Measurements from ENCODE around the gene LARP1.

LARP1 gene

GRCh38 chr5:154755361-154756008, at the start of gene LARP1:
TSS of gene LARP1 (plus strand) at chr5:154755377. CDS start at chr5:154755758, 381 bp downstream.
- H2AFZ ChIP-seq (ENCODE audit: low read depth, low read length), result peak within 1 kb of the TSS; percentile 83

GRCh38 chr5:154706416-154706815, 48.8 kb upstream of the LARP1 start:
- Histone ChIP-seq H2AFZ (ENCODE audit: low read depth, low read length) (no peak overlapping the region), H3K4me3 (ENCODE audit: low read length) (no peak overlapping the region), H3K9me3 (ENCODE audit: low read length) (no peaks in the 10 kb centered on the region), H3K27me3 (ENCODE audit: insufficient read depth, low read length) (no peaks in the 10 kb centered on the region), H3K36me3 (ENCODE audit: insufficient read depth, low read length) (no peaks in the 10 kb centered on the region), H3K4me1 (ENCODE audit: insufficient read depth, low read length) (no peaks in the 10 kb centered on the region)

More at GRCh38 chr5:154755361-154756008, at the start of gene LARP1:
- peaks cover 20% of the 10 kb centered on the region for H3K4me1 ChIP-seq (ENCODE audit: insufficient read depth, low read length)
- no peaks in the 10 kb centered on the region for H3K27me3 ChIP-seq (ENCODE audit: insufficient read depth, low read length)
- no peaks in the 10 kb centered on the region for H3K9me3 ChIP-seq (ENCODE audit: low read length)
- H3K36me3 ChIP-seq (ENCODE audit: insufficient read depth, low read length), result no peaks in the 10 kb centered on the region
- H3K4me3 ChIP-seq (ENCODE audit: low read length), result peak within 1 kb of the TSS; percentile 75

- Histone ChIP-seq H3K4me3 (ENCODE audit: low read length) (no peak overlapping the region), H3K36me3 (ENCODE audit: insufficient read depth, low read length) (no peaks in the 10 kb centered on the region), H3K4me1 (ENCODE audit: insufficient read depth, low read length) (no peaks in the 10 kb centered on the region), H3K9me3 (ENCODE audit: low read length) (no peaks in the 10 kb centered on the region), H2AFZ (ENCODE audit: low read depth, low read length) (no peak overlapping the region), H3K27me3 (ENCODE audit: insufficient read depth, low read length) (no peaks in the 10 kb centered on the region)
These were observed 47.5 kb upstream of the LARP1 start for GRCh38 chr5:154707641-154708040.

GRCh38 chr5:154708207-154708606, 47.0 kb upstream of the LARP1 start:
- H3K9me3 ChIP-seq (ENCODE audit: low read length), result no peaks in the 10 kb centered on the region
- no peaks in the 10 kb centered on the region for H3K27me3 ChIP-seq (ENCODE audit: insufficient read depth, low read length)
- H3K4me3 ChIP-seq (ENCODE audit: low read length), result no peak overlapping the region
- no peak overlapping the region for H2AFZ ChIP-seq (ENCODE audit: low read depth, low read length)
- H3K4me1 ChIP-seq (ENCODE audit: insufficient read depth, low read length), result no peaks in the 10 kb centered on the region
- H3K36me3 ChIP-seq (ENCODE audit: insufficient read depth, low read length), result no peaks in the 10 kb centered on the region

- Histone ChIP-seq H3K36me3 (ENCODE audit: insufficient read depth, low read length) (no peaks in the 10 kb centered on the region), H3K4me3 (ENCODE audit: low read length) (no peak overlapping the region), H2AFZ (ENCODE audit: low read depth, low read length) (no peak overlapping the region), H3K27me3 (ENCODE audit: insufficient read depth, low read length) (no peaks in the 10 kb centered on the region), H3K4me1 (ENCODE audit: insufficient read depth, low read length) (no peaks in the 10 kb centered on the region), H3K9me3 (ENCODE audit: low read length) (no peaks in the 10 kb centered on the region)
These were observed 46.3 kb upstream of the LARP1 start for GRCh38 chr5:154708846-154709245.

GRCh38 chr5:154709368-154710305, 45.5 kb upstream of the LARP1 start:
- Histone ChIP-seq H3K4me3 (ENCODE audit: low read length) (no peak overlapping the region), H3K27me3 (ENCODE audit: insufficient read depth, low read length) (no peaks in the 10 kb centered on the region), H3K36me3 (ENCODE audit: insufficient read depth, low read length) (no peaks in the 10 kb centered on the region), H3K4me1 (ENCODE audit: insufficient read depth, low read length) (no peaks in the 10 kb centered on the region), H2AFZ (ENCODE audit: low read depth, low read length) (no peak overlapping the region), H3K9me3 (ENCODE audit: low read length) (no peaks in the 10 kb centered on the region)

GRCh38 chr5:154712518-154713437, 42.4 kb upstream of the LARP1 start:
- Histone ChIP-seq H2AFZ (ENCODE audit: low read depth, low read length) (no peak overlapping the region), H3K27me3 (ENCODE audit: insufficient read depth, low read length) (no peaks in the 10 kb centered on the region), H3K36me3 (ENCODE audit: insufficient read depth, low read length) (no peaks in the 10 kb centered on the region), H3K4me3 (ENCODE audit: low read length) (no peak overlapping the region), H3K4me1 (ENCODE audit: insufficient read depth, low read length) (no peaks in the 10 kb centered on the region), H3K9me3 (ENCODE audit: low read length) (no peaks in the 10 kb centered on the region)

- no peak overlapping the region for H2AFZ ChIP-seq (ENCODE audit: low read depth, low read length)
- H3K27me3 ChIP-seq (ENCODE audit: insufficient read depth, low read length), result no peaks in the 10 kb centered on the region
- no peaks in the 10 kb centered on the region for H3K36me3 ChIP-seq (ENCODE audit: insufficient read depth, low read length)
- H3K9me3 ChIP-seq (ENCODE audit: low read length), result no peaks in the 10 kb centered on the region
- no peaks in the 10 kb centered on the region for H3K4me1 ChIP-seq (ENCODE audit: insufficient read depth, low read length)
- no peak overlapping the region for H3K4me3 ChIP-seq (ENCODE audit: low read length)
These were observed 41.5 kb upstream of the LARP1 start for GRCh38 chr5:154713615-154714125.

- no peaks in the 10 kb centered on the region for H3K36me3 ChIP-seq (ENCODE audit: insufficient read depth, low read length)
- H3K9me3 ChIP-seq (ENCODE audit: low read length), result no peaks in the 10 kb centered on the region
- H3K27me3 ChIP-seq (ENCODE audit: insufficient read depth, low read length), result no peaks in the 10 kb centered on the region
- no peaks in the 10 kb centered on the region for H3K4me1 ChIP-seq (ENCODE audit: insufficient read depth, low read length)
- no peak overlapping the region for H2AFZ ChIP-seq (ENCODE audit: low read depth, low read length)
- no peak overlapping the region for H3K4me3 ChIP-seq (ENCODE audit: low read length)
These were observed 40.8 kb upstream of the LARP1 start for GRCh38 chr5:154714266-154714986.

- no peak overlapping the region for H3K4me3 ChIP-seq (ENCODE audit: low read length)
- no peaks in the 10 kb centered on the region for H3K27me3 ChIP-seq (ENCODE audit: insufficient read depth, low read length)
- H3K4me1 ChIP-seq (ENCODE audit: insufficient read depth, low read length), result peaks cover 3% of the 10 kb centered on the region
- H2AFZ ChIP-seq (ENCODE audit: low read depth, low read length), result no peak overlapping the region
- no peaks in the 10 kb centered on the region for H3K36me3 ChIP-seq (ENCODE audit: insufficient read depth, low read length)
- no peaks in the 10 kb centered on the region for H3K9me3 ChIP-seq (ENCODE audit: low read length)
These were observed 33.6 kb upstream of the LARP1 start for GRCh38 chr5:154721481-154722058.

GRCh38 chr5:154722097-154722496, 33.1 kb upstream of the LARP1 start:
- Histone ChIP-seq H3K9me3 (ENCODE audit: low read length) (no peaks in the 10 kb centered on the region), H2AFZ (ENCODE audit: low read depth, low read length) (no peak overlapping the region), H3K4me1 (ENCODE audit: insufficient read depth, low read length) (peaks cover 3% of the 10 kb centered on the region), H3K27me3 (ENCODE audit: insufficient read depth, low read length) (no peaks in the 10 kb centered on the region), H3K4me3 (ENCODE audit: low read length) (no peak overlapping the region), H3K36me3 (ENCODE audit: insufficient read depth, low read length) (no peaks in the 10 kb centered on the region)

GRCh38 chr5:154722936-154723335, 32.2 kb upstream of the LARP1 start:
- H3K4me3 ChIP-seq (ENCODE audit: low read length), result no peak overlapping the region
- no peaks in the 10 kb centered on the region for H3K36me3 ChIP-seq (ENCODE audit: insufficient read depth, low read length)
- peaks cover 3% of the 10 kb centered on the region for H3K4me1 ChIP-seq (ENCODE audit: insufficient read depth, low read length)
- H3K9me3 ChIP-seq (ENCODE audit: low read length), result no peaks in the 10 kb centered on the region
- no peaks in the 10 kb centered on the region for H3K27me3 ChIP-seq (ENCODE audit: insufficient read depth, low read length)
- no peak overlapping the region for H2AFZ ChIP-seq (ENCODE audit: low read depth, low read length)

Measured in neuron (in vitro differentiated cells).